ENCODE results near the gene RFX2. TPM values are rescaled to one million over a fixed set of nuclear protein-coding genes. Genes with fewer than 3 reads are reported as not detected.

The RFX2 gene
- total RNA-seq, 2 donors from 2014 or later: 14.0 to 14.8 TPM

DNA sequence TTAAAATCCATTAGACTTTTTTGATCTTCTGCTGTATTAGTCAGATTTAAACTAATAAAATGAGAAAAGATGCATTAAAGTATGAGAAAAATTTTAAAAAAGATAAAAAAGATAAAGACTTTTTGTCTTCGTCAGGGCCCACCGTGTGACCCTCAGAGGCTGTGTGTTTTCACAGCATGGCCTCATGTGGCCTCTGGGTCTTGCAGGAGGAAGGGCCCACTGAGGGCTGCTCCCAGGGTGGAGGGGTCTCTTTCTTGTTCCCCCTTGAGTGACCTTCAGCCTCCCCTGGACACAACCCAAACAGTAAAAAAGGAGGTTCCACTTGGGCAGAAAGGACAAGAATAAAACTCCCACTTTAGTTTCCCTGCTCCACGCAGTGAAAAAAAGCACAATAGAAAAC is 75.3 kb downstream of the RFX2 start:
- H3K27me3 ChIP-seq: no peaks in the 10 kb centered on the region
- 82 to 89% methylated on average over 3 of the region's 3 CpGs for WGBS, 2 donors
- no peaks in the 10 kb centered on the region for H3K4me1 ChIP-seq
- no peak overlapping the region for H3K4me3 ChIP-seq
- intact Hi-C loops (cut with DNase I): no loop called here
- no peaks in the 10 kb centered on the region for H3K36me3 ChIP-seq (replicated peaks in 1 of 2; ENCODE audit: insufficient read depth in 1 of 2, low read depth in 2 of 2)
- no peak for TF ChIP-seq POLR2A (IDR thresholded peaks at IDR 0.05)
- TF ChIP-seq, protein P1, sequence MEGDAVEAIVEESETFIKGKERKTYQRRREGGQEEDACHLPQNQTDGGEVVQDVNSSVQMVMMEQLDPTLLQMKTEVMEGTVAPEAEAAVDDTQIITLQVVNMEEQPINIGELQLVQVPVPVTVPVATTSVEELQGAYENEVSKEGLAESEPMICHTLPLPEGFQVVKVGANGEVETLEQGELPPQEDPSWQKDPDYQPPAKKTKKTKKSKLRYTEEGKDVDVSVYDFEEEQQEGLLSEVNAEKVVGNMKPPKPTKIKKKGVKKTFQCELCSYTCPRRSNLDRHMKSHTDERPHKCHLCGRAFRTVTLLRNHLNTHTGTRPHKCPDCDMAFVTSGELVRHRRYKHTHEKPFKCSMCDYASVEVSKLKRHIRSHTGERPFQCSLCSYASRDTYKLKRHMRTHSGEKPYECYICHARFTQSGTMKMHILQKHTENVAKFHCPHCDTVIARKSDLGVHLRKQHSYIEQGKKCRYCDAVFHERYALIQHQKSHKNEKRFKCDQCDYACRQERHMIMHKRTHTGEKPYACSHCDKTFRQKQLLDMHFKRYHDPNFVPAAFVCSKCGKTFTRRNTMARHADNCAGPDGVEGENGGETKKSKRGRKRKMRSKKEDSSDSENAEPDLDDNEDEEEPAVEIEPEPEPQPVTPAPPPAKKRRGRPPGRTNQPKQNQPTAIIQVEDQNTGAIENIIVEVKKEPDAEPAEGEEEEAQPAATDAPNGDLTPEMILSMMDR (IDR thresholded peaks at IDR 0.05): no peak
- no peaks in the 10 kb centered on the region for H3K9me3 ChIP-seq
- no peak for DNase-seq
- ATAC-seq: no peak
- H3K27ac ChIP-seq: no peak overlapping the region

DNA sequence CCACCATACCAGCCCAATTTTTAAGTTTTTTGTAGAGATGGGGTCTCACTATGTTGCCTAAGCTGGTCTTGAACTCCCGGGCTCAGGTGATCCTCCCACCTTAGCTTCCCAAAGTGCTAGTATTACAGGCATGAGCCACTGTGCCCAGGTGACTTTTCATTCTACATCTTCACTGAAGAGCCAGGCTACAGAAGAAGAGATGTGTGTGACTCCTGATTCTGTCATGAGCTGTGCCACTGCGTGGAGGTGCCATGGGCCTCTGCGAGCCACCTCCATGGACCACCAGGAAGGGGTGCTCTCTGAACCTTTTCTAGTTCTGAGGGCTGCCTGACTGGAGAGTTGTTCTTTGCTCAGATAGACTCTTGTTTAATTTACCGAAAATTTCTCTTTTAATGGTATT is 75.8 kb downstream of the RFX2 start:
- Histone ChIP-seq H3K4me3 (no peak overlapping the region), H3K36me3 (replicated peaks in 1 of 2; ENCODE audit: insufficient read depth in 1 of 2, low read depth in 2 of 2) (no peaks in the 10 kb centered on the region), H3K27me3 (no peaks in the 10 kb centered on the region), H3K9me3 (no peaks in the 10 kb centered on the region), H3K4me1 (no peaks in the 10 kb centered on the region), H3K27ac (no peak overlapping the region)
- 86 to 94% methylated on average over 4 of the region's 4 CpGs for WGBS, 2 donors
- ATAC-seq (no peak), DNase-seq (no peak)
- intact Hi-C loops (cut with DNase I): no loop called here
- TF ChIP-seq, protein P1 (IDR thresholded peaks at IDR 0.05): no peak
- no peak for TF ChIP-seq POLR2A (IDR thresholded peaks at IDR 0.05)

DNA sequence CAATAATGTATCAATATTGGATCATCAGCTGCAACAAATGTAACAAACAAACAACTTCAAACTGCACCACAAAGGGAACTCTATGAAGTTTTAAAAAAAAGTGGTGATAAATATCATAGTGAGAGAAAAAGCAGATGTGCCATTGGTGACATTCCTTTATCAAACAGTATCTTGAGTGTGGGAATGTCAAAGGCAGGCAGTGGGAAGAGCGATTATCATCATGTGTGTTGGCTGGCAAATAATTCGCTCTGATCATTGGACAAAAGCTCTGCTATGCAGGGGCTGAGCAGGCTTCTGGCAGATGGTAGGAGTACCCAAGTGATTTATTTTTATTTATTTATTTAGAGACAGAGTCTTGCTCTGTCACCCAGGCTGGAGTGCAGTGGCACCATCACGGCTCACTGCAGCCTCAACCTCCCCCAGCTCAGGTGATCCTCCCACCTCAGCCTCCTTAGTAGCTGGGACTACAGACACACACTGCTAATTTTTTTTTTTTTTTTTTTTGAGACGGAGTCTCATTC is 76.5 kb downstream of the RFX2 start:
- 62 to 65% methylated on average over 4 of the region's 4 CpGs for WGBS, 2 donors
- TF ChIP-seq, protein P1 (IDR thresholded peaks at IDR 0.05): no peak
- TF ChIP-seq POLR2A (IDR thresholded peaks at IDR 0.05): no peak
- no peaks in the 10 kb centered on the region for H3K9me3 ChIP-seq
- H3K4me3 ChIP-seq: peak overlapping the region in 1 of 2 donors; percentile 1
- intact Hi-C loops (cut with DNase I): no loop called here
- ATAC-seq: no peak
- no peaks in the 10 kb centered on the region for H3K27me3 ChIP-seq
- H3K27ac ChIP-seq: no peak overlapping the region
- no peaks in the 10 kb centered on the region for H3K4me1 ChIP-seq
- H3K36me3 ChIP-seq (replicated peaks in 1 of 2; ENCODE audit: insufficient read depth in 1 of 2, low read depth in 2 of 2): no peaks in the 10 kb centered on the region
- DNase-seq: no peak

DNA sequence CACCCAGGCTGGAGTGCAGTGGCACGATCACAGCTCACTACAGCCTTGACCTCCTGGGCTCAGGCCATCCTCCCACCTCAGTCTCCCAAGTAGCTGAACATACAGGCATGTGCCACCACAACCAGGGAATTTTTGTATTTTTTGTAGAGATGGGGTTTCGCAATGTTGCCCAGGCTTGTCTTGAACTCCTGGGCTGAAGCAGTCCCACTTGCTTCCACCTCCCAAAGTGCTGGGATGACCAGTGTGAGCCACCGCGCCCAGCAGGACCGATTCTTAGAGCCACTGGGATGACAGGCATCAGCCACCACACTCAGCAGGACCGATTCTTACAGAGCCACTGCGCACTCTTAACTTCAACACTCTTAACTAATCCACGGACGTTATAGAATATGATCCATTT is 77.5 kb downstream of the RFX2 start:
- WGBS, 2 donors: 90 to 93% methylated on average over 9 of the region's 9 CpGs

DNA sequence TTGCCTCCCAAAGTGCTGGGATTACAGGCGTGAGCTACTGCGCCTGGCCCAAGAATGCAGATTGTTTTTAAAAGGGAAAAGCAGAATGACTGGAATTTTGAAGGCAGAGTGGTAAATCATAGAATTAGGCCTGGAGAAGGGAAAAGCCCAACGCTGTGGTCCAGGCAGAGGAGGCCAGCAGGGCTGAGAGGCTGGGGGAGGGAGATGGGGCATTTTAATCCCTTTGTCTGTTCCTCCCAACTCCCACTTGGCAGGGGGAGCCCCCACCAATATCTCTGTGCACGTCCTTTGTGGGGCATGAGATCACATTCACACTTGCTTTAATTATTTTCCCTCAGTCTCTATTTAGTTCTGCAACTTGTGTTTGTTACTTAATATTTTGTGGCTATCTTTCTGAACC is 77.9 kb downstream of the RFX2 start:
- intact Hi-C loops (cut with DNase I): no loop called here
- Histone ChIP-seq H3K4me1 (no peaks in the 10 kb centered on the region), H3K27ac (no peak overlapping the region), H3K4me3 (no peak overlapping the region), H3K9me3 (no peaks in the 10 kb centered on the region), H3K27me3 (no peaks in the 10 kb centered on the region), H3K36me3 (replicated peaks in 1 of 2; ENCODE audit: insufficient read depth in 1 of 2, low read depth in 2 of 2) (no peaks in the 10 kb centered on the region)
- no peak for TF ChIP-seq POLR2A (IDR thresholded peaks at IDR 0.05)
- TF ChIP-seq, protein P1 (IDR thresholded peaks at IDR 0.05): no peak
- 86 to 88% methylated on average over 4 of the region's 4 CpGs for WGBS, 2 donors
- no peak for ATAC-seq
- DNase-seq: no peak

More for the DNA sequence above, 77.5 kb downstream of the RFX2 start:
- intact Hi-C loops (cut with DNase I): no loop called here
- TF ChIP-seq, protein P1 (IDR thresholded peaks at IDR 0.05): no peak
- TF ChIP-seq POLR2A (IDR thresholded peaks at IDR 0.05): no peak
- Histone ChIP-seq H3K4me1 (no peaks in the 10 kb centered on the region), H3K27ac (no peak overlapping the region), H3K9me3 (no peaks in the 10 kb centered on the region), H3K36me3 (replicated peaks in 1 of 2; ENCODE audit: insufficient read depth in 1 of 2, low read depth in 2 of 2) (no peaks in the 10 kb centered on the region), H3K27me3 (no peaks in the 10 kb centered on the region), H3K4me3 (no peak overlapping the region)
- no peak for ATAC-seq
- no peak for DNase-seq

Measured in body of pancreas (tissue), 4 donors.